ENCODE measurements around the gene POLR1A.

DNA sequence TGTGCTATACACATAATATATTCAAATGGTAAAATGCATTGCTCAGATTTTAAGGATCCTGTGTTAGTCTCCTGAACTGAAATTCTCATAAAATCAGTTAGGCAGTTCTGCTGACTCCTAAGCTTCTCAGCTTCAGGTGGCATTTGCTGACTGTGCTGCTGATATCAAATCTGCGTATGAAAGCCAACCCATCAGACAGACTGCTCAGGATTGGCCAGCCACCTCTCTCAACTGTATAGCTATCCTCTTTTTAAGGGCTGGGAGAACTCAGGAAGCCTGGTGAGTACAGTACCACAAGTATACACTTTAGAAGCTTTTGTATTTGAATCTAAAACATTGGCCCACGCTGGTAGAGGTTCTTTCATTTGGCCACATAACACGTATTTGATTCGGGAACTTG lies 29.0 kb upstream of the POLR1A start:
- TF ChIP-seq, protein P1, sequence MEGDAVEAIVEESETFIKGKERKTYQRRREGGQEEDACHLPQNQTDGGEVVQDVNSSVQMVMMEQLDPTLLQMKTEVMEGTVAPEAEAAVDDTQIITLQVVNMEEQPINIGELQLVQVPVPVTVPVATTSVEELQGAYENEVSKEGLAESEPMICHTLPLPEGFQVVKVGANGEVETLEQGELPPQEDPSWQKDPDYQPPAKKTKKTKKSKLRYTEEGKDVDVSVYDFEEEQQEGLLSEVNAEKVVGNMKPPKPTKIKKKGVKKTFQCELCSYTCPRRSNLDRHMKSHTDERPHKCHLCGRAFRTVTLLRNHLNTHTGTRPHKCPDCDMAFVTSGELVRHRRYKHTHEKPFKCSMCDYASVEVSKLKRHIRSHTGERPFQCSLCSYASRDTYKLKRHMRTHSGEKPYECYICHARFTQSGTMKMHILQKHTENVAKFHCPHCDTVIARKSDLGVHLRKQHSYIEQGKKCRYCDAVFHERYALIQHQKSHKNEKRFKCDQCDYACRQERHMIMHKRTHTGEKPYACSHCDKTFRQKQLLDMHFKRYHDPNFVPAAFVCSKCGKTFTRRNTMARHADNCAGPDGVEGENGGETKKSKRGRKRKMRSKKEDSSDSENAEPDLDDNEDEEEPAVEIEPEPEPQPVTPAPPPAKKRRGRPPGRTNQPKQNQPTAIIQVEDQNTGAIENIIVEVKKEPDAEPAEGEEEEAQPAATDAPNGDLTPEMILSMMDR (IDR thresholded peaks at IDR 0.05 in 4 of 5, conservative IDR thresholded peaks at IDR 0.05 in 1 of 5), result no peak
- TF ChIP-seq POLR2A (IDR thresholded peaks at IDR 0.05), result no peak

Data from gastrocnemius medialis (tissue), 4 donors.